HG03571 (cell line): ENCODE data around the gene RIMBP3C.
"Not testable (repeated sequence)": the region's sequence is repeated elsewhere in the genome, so short reads cannot be mapped to it uniquely, and the experiment has no call there.

Experiments used
- ATAC-seq: cut with Tn5 transposase; IDR thresholded peaks from one replicate; pipeline ENCODE4 v1.9.1; 2021; ENCODE audit not compliant: unreplicated experiment

RIMBP3C gene, protein sequence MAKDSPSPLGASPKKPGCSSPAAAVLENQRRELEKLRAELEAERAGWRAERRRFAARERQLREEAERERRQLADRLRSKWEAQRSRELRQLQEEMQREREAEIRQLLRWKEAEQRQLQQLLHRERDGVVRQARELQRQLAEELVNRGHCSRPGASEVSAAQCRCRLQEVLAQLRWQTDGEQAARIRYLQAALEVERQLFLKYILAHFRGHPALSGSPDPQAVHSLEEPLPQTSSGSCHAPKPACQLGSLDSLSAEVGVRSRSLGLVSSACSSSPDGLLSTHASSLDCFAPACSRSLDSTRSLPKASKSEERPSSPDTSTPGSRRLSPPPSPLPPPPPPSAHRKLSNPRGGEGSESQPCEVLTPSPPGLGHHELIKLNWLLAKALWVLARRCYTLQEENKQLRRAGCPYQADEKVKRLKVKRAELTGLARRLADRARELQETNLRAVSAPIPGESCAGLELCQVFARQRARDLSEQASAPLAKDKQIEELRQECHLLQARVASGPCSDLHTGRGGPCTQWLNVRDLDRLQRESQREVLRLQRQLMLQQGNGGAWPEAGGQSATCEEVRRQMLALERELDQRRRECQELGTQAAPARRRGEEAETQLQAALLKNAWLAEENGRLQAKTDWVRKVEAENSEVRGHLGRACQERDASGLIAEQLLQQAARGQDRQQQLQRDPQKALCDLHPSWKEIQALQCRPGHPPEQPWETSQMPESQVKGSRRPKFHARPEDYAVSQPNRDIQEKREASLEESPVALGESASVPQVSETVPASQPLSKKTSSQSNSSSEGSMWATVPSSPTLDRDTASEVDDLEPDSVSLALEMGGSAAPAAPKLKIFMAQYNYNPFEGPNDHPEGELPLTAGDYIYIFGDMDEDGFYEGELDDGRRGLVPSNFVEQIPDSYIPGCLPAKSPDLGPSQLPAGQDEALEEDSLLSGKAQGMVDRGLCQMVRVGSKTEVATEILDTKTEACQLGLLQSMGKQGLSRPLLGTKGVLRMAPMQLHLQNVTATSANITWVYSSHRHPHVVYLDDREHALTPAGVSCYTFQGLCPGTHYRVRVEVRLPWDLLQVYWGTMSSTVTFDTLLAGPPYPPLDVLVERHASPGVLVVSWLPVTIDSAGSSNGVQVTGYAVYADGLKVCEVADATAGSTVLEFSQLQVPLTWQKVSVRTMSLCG (N-terminal part only)

GRCh38 chr22:21551361-21551760 is at the start of gene RIMBP3C:
RIMBP3C (minus strand) TSS chr22:21551461; CDS start chr22:21550976, 485 bp downstream.
- not testable (repeated sequence) for ATAC-seq

- ATAC-seq = no peak
Measured at GRCh38 chr22:21599053-21599893, 48.0 kb upstream of the RIMBP3C start.

DNA sequence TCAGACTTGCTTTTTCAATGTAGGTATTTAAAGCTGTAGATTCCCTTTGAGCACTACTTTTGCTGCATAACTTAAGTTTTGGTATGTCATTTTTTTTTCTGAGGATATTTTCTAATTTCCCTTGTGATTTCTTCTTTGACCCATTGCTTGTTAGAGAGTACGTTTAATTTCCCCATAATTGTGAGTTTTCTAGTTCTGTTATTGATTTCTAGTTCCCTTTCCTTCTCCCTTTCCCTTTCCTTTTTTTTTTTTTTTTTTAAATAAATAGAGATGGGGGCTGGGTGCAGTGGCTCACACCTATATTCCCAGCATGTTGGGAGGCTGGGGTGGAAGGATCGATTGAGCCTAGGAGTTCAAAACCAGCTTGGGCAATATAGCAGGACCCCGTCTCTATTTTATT is 47.0 kb upstream of the RIMBP3C start:
- no peak for ATAC-seq

GRCh38 chr22:21596356-21597135 is 45.3 kb upstream of the RIMBP3C start:
- ATAC-seq = not testable (repeated sequence)

GRCh38 chr22:21594865-21595452 is 43.7 kb upstream of the RIMBP3C start:
- no peak for ATAC-seq

- no peak for ATAC-seq
Measured at GRCh38 chr22:21593406-21594232, 42.4 kb upstream of the RIMBP3C start.

GRCh38 chr22:21592422-21592821 is 41.2 kb upstream of the RIMBP3C start:
- no peak for ATAC-seq

GRCh38 chr22:21591695-21592094 is 40.4 kb upstream of the RIMBP3C start:
- ATAC-seq = no peak

- ATAC-seq = no peak
Measured at GRCh38 chr22:21590809-21591641, 39.8 kb upstream of the RIMBP3C start.

GRCh38 chr22:21589396-21589795 is 38.1 kb upstream of the RIMBP3C start:
- no peak for ATAC-seq

DNA sequence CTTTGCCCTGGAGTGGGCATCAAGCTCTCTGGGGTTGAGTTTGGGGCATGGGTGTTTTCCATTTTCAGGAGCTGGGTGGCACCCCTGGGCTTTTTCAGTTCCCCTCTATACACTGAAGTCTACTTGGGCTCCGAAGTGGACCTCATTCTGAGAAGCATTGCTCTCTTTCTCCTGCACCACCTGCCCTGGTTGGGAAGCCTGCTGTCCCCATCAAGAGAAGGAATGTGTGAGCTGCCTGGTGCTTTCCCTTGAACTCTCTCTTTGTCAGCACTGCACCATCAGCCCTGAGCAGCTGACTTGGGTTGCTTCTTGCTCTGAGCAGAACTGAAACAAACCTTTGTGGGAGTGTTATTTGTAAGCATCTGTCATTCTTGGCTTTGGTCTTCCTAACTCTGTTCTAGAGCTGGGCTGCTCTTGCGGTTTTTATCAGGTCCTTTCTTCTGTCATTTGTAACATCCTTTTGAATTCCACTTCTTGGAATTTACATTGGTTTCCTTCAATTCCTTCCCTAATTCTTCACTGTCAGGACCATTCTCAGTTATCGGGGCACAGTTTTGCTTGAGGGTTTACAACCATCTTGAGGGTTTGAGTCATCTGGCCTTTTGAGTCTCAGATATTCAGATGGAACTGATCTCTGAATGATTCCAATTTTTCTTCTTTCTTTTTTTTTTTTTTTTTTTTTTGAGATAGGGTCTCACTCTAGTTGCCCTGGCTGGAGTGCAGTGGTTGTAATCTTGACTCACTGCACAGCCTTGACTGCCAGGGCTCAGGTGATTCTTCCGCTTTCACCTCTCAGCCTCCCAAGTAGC is 36.7 kb upstream of the RIMBP3C start:
- ATAC-seq = peak; percentile 82

DNA sequence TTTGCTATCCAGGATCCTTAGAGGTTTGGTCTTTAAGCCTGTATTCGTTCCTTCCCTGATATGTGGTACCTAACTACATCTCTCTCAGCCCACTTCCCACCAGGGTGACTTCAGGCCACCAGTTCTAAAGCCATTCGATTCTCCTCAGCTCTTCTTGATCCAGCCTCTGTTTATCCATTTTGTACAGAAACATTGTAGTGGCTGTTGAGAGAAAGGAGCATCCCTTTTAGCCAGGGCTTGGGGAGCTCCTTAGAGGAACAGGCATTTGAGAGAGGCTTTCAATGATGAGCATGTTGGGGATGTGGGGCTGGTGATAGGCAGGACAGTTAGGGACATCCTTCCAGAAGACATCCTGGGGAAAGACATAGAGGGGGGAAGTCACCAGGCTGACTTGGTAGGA is 34.1 kb upstream of the RIMBP3C start:
- no peak for ATAC-seq

- ATAC-seq = no peak
Measured at GRCh38 chr22:21582801-21583740, 31.8 kb upstream of the RIMBP3C start.

DNA sequence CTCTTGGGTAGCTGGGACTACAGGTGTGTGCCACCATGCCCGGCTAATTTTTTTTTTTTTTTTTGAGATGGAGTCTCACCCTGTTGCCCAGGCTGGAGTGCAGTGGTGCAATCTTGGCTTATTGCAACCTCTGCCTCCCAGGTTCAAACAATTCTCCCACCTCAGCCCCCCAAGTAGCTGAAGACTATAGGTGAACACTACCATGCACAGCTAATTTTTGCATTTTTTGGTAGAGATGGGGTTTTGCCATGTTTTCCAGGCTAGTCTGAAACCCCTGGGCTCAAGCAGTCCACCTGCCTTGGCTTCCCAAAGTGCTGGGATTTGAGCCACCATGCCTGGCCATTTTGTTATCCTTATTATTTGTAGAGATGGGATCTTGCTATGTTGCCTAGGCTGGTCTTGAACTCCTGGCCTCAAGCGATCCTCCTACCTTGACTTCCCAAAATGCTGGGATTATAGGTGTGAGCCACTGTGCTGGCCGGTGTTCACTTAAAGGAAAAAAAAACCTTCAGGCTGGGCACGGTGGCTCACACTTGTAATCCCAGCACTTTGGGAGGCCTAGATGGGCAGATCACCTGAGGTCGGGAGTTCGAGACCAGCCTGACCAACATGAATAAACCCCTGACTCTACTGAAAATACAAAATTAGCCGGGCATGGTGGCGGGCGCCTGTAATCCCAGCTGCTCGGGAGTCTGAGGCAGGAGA is 29.9 kb upstream of the RIMBP3C start:
- not testable (repeated sequence) for ATAC-seq

DNA sequence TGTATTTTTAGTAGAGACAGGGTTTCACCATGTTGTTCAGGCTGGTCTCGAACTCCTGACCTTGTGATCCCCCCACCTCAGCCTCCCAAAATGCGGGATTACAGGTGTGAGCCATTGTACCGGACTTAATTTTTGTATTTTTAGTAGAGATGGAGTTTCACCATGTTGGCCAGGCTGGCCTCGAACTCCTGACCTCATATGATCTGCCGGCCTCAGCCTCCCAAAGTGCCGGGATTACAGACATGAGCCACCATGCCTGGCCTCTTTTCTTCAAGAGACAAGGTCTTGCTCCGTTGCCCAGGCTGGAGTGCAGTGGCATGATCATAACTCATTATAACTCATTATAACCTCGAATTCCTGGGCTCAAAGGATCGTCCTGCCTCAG is 29.4 kb upstream of the RIMBP3C start:
- ATAC-seq = not testable (repeated sequence)
